Muscle of leg (tissue), 11 donors: ENCODE measurements around the gene GRPEL2. TPM values are rescaled to one million over a fixed set of nuclear protein-coding genes. Genes with fewer than 3 reads are reported as not detected.

Source experiments
- DNase-seq: peaks from one replicate; pipeline ENCODE4 v3.0.0; 2013
- H3K27ac ChIP-seq: one replicate; pipeline ENCODE4 v1.5.1; 2013; ENCODE audit warnings: mild to moderate bottlenecking, low read length, control low read depth
- H3K27me3 ChIP-seq: one replicate; pipeline ENCODE4 v1.6.1; 2013; ENCODE audit warnings: low read length; ENCODE audit not compliant: control insufficient read depth, insufficient read depth
- H3K36me3 ChIP-seq: one replicate; pipeline ENCODE4 v1.6.1; 2013; ENCODE audit warnings: low read length; ENCODE audit not compliant: control insufficient read depth, insufficient read depth
- H3K4me1 ChIP-seq: one replicate; pipeline ENCODE4 v1.6.1; 2013; ENCODE audit warnings: low read length; ENCODE audit not compliant: control insufficient read depth, insufficient read depth
- H3K4me3 ChIP-seq: one replicate; pipeline ENCODE4 v1.5.1; 2013; ENCODE audit warnings: low read length, control low read depth
- H3K9me3 ChIP-seq: replicated peaks from 2 replicates; pipeline ENCODE4 v1.6.1; 2013; ENCODE audit warnings: low read depth, low read length; ENCODE audit not compliant: control insufficient read depth
- WGBS: methylation state at CpG from one replicate; pipeline ENCODE4 v1.1.5; 2013; ENCODE audit warnings: missing lambda C conversion rate; ENCODE audit not compliant: insufficient coverage; 5-methylcytosine and 5-hydroxymethylcytosine counted together
- polyA plus RNA-seq, 8 donors: library from polyadenylated mRNA; unstranded; fragments of 120-200 nt; gene quantifications; one replicate each; pipeline versions ENCODE4 v1.2.1 to v1.2.3, GENCODE V29; 2013; ENCODE audit warnings: inconsistent platforms in 1 of 8, low replicate concordance in 1 of 8; ENCODE audit not compliant: insufficient read length in 8 of 8, insufficient read depth in 1 of 8
- total RNA-seq: library from RNA; stranded (reverse); fragments of 120-200 nt; gene quantifications from one replicate; pipeline ENCODE4 v1.2.4, GENCODE V29; 2013

GRPEL2 gene
- total and polyA plus RNA-seq, 9 donors: 11.0 to 22.6 (median 14.1) TPM

DNA sequence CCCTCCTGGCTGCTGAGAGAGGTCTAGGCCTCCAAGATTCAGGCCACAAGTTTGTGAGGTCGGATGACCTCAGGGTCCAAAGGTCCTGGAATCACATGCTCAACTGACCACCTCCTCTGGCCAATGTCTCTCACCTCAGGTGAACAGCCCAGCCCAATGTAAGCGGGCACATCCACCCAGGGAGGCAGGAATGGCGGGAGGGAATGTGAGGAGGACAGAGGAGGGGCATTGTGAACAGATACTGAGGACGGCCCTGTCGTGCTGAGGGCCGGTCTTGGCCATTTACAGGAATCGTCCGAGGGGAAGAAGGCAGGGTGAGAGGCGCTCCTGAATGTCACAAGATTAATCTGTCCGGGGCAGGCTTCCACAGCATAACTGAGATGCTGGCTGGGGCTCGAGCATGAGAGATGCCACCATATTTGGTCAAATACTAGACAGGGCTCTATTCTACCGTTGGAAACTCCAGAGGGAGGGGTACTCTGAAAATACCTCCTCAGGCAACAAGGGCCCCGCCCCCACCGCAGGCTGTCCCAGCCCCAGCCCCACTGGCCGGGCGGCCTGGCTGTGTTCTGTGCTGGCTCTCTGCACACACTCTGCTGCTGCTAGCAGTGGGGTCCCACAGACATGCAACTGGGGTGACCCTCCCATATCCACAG lies 35.3 kb downstream of the GRPEL2 start:
- Histone ChIP-seq H3K27ac (peak overlapping the region; percentile 62), H3K27me3 (no peaks in the 10 kb centered on the region), H3K36me3 (peaks cover 3% of the 10 kb centered on the region), H3K9me3 (no peaks in the 10 kb centered on the region), H3K4me3 (no peak overlapping the region), H3K4me1 (peaks cover 71% of the 10 kb centered on the region)
- no peak for DNase-seq
- WGBS: 73% methylated on average over 10 of the region's 16 CpGs

DNA sequence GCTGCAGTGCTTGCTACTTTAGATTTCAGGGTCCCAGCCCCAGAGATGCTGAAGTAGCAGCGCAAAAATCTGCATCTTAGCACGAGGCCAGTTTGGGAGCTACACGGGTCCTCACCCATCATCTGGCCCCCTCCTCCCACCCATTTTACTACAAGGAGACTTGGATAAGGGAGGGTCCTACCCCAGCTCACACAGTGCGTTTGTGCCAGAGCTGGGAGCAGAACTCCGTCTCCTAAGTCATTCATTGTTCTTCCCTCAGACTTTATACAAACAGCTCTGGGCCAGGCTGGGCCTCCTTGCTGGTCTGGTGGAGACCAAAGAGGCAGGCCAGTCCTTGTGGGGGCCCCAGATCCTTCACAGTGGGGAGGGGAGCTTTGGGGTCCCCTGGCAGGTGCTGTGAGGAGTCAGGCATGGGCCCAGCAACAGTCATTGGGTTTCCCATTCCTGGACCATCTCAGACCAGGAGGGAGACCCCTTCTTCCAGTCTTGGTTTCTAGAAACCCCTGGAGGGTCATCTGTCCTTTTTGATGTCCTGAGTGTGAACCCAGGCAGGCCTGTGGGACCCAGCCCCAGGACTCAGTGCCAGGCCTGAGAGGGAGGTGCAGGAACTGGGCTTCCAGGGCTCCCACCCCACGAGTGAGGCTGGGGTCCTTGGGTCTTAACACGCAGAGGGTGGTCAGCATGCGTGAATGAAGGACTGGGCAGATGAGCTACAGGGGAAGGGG lies 36.1 kb downstream of the GRPEL2 start:
- 8% methylated on average over 3 of the region's 8 CpGs for WGBS
- Histone ChIP-seq H3K36me3 (peaks cover 2% of the 10 kb centered on the region), H3K4me1 (peaks cover 72% of the 10 kb centered on the region), H3K4me3 (no peak overlapping the region), H3K27me3 (no peaks in the 10 kb centered on the region), H3K9me3 (no peaks in the 10 kb centered on the region), H3K27ac (peak overlapping the region; percentile 38)
- DNase-seq: no peak

DNA sequence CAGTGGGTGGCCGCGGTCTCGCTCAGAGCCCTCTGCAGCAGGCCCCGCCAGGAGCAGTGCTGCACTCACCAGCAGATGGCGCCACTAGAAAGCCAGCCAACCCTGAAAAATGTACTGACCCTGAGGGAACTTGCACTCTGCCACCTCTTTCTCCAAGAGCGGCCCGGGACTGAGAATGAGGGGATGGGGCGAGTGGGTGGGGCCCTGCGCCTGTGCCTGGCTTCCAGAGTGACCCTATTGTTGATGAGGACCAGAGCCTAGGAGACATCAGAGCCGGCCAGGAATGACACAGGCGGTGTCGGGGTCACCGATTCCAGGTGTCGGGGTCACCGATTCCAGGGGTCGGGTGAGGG lies 36.7 kb downstream of the GRPEL2 start:
- H3K27ac ChIP-seq: no peak overlapping the region
- 45% methylated on average over 11 of the region's 16 CpGs for WGBS

DNA sequence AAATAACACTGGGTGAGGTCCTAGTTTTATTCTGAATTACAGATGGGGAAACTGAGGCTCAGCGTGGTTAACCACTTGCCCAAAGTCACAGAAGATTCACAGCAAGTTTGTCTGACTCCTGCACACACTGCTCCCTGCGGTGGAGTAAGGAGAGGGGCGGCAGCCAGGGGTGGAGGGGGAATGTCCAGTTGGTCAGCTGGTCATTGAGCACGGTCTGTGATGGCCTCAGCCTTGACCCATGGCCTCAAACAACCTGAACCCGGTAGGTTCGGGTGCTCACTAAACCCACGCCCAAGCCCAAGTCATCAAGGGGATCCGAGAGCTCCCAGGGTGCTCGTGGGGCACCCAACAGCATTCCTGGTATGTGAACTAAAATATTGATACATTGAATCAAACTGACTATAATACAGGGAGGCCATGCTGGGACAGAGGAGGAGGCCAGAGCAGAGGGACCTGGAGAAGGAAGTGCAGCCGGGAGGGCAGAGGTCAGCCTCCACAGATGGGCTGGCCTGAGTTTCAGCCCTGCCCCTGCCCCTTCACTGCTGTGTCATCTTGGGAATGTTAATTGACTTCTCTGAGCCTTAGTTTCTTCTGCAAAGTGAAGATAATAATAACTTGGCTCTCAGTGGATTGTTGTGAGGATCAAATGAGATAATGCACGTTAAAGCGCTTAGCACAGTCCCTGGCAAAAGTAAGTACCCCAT lies 37.4 kb downstream of the GRPEL2 start:
- Histone ChIP-seq H3K27ac (peak overlapping the region; percentile 78), H3K27me3 (no peaks in the 10 kb centered on the region), H3K4me3 (no peak overlapping the region), H3K9me3 (no peaks in the 10 kb centered on the region), H3K4me1 (peaks cover 76% of the 10 kb centered on the region), H3K36me3 (no peaks in the 10 kb centered on the region)
- 78% methylated on average over 8 of the region's 12 CpGs for WGBS
- no peak for DNase-seq

More for the DNA sequence above, 36.7 kb downstream of the GRPEL2 start:
- Histone ChIP-seq H3K4me1 (peaks cover 69% of the 10 kb centered on the region), H3K4me3 (no peak overlapping the region), H3K36me3 (no peaks in the 10 kb centered on the region), H3K27me3 (no peaks in the 10 kb centered on the region), H3K9me3 (no peaks in the 10 kb centered on the region)
- peak; percentile 81 for DNase-seq

DNA sequence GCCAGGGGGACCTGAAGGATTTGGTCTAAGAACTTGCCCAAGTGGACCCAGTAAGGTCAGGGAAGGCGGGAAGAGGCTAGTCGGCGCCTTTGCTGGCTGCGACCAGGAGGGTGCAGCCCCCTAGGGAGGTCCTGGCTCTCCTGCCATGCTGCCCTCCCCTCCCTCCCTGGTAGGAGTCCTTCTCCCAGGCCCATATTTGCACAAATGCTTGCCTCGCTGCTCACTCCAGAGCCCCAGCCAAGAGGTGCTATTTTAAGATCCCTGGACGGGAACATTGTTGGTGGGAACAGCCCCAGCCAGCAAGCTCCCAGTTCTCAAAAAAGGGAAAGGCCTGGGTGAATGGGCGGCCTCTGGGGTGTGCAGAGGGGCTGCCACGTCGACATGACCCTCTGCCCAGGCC lies 38.1 kb downstream of the GRPEL2 start:
- Histone ChIP-seq H3K4me1 (peaks cover 79% of the 10 kb centered on the region), H3K27me3 (no peaks in the 10 kb centered on the region), H3K27ac (peak overlapping the region; percentile 78), H3K4me3 (no peak overlapping the region), H3K36me3 (no peaks in the 10 kb centered on the region), H3K9me3 (no peaks in the 10 kb centered on the region)
- peak; percentile 71 for DNase-seq
- WGBS: 60% methylated on average over 1 of the region's 9 CpGs

DNA sequence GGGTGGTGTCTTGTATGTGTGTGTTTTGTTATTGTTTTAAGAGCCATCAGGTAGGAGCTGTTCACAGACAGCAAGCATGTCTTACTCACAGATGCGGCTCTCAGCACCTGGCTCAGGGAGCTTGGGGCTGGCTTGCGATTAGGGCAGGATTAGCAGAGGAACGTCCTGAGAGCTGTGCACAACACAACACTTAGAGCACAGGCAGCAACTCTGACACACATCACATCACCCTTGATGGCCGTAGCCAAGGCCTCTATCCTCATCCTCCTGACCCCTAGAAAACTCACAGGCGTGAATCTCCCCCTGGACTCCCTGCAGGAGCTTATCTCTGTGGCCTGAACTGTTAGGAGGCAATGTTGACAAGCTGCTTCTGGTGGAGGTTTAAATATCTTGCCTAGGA lies 40.9 kb downstream of the GRPEL2 start:
- H3K4me1 ChIP-seq: peaks cover 73% of the 10 kb centered on the region

DNA sequence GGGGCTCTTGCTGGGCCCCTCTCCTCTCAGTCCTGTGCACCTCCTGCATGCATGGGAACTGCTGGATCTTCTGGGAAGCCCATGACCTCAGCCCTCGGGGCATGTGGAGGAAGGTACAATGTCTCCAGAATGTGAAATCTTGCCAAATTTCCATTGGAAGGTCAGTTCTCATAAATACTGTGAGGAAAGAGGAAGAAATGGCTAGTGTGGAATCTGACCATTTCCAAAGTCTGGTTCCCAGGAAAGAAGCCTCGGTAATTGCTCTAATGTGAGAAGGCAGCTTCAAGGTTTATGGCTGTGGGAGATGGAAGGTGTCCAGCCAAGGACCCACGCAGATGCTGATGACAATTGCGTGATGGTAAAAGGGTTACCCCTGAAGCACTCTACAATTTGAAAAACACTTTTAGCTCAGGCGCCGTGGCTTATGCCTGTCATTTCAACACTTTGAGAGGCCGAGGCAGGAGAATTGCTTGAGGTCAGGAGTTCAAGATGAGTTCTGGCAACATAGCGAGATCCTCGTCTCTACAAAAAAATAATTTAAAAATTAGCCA lies 41.9 kb downstream of the GRPEL2 start:
- Histone ChIP-seq H3K4me1 (peaks cover 63% of the 10 kb centered on the region), H3K9me3 (no peaks in the 10 kb centered on the region), H3K27me3 (no peaks in the 10 kb centered on the region), H3K36me3 (no peaks in the 10 kb centered on the region), H3K27ac (peak overlapping the region; percentile 69), H3K4me3 (no peak overlapping the region)
- 31% methylated on average over 5 of the region's 9 CpGs for WGBS
- DNase-seq: peak; percentile 61

More for the DNA sequence above, 40.9 kb downstream of the GRPEL2 start:
- no peak for DNase-seq
- H3K4me3 ChIP-seq: no peak overlapping the region
- WGBS: no CpG with 5 or more reads among the region's 5 CpGs
- H3K27ac ChIP-seq: peak overlapping the region; percentile 37
- no peaks in the 10 kb centered on the region for H3K36me3 ChIP-seq
- H3K9me3 ChIP-seq: no peaks in the 10 kb centered on the region
- no peaks in the 10 kb centered on the region for H3K27me3 ChIP-seq

DNA sequence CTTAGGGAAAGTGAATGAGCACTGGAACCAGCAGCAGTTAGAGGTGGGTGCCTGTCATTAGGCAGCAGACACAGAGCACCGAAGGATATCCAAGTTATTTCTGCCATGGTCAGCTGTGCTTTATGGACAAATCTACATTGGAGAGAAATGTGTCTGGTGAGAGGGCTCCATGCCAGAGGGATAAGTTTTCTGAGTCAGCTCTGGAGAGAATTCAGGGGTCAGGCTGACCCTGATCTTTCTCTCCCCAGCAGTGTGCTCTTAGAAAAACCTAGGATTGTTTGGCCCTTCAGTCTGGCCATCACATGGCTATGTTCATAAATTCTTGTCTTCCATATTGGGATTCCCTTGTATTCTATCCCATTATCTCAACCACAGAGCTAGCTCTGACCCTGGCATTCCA lies 42.7 kb downstream of the GRPEL2 start:
- Histone ChIP-seq H3K27ac (peak overlapping the region; percentile 55), H3K4me1 (peaks cover 54% of the 10 kb centered on the region), H3K36me3 (no peaks in the 10 kb centered on the region), H3K27me3 (no peaks in the 10 kb centered on the region), H3K4me3 (no peak overlapping the region), H3K9me3 (no peaks in the 10 kb centered on the region)
- DNase-seq: peak; percentile 44
- WGBS: 43% methylated on average over 1 of the region's 1 CpG

DNA sequence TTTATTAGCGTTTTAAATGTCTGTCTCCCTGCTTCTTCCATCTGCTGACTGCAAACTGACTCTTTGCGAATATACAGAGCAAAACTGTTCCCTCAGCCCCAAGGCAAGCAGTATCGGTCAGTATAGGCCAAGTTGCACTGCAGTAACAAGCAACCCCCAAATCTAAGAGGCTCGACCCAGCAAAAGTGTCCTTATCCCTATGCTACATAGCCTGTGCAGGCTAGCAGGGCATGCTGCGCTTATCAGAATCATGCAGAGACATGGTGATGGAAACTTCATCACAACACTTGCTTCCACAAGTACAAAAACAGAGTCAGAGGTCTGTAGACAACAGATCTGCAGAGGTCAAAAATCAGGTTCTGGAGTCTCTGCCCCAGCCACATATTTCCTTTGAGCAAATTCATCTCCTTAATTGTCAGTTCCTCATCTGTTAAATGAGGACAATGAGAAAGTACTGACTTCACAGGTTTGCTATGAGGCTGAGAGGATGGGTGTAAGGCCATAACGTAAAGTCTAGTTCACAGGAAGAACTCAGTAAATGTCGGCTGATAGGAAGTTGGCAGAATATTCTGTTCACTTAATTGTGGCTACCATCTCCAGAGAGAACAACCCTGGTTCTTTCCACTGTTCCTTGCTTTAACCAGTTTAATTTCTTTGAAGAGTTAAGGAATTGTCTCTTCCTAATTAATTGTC lies 43.3 kb downstream of the GRPEL2 start:
- H3K4me3 ChIP-seq: no peak overlapping the region
- no peak overlapping the region for H3K27ac ChIP-seq
- peaks cover 48% of the 10 kb centered on the region for H3K4me1 ChIP-seq
- no peaks in the 10 kb centered on the region for H3K9me3 ChIP-seq
- DNase-seq: no peak
- no peaks in the 10 kb centered on the region for H3K36me3 ChIP-seq
- WGBS: 93% methylated on average over 5 of the region's 7 CpGs
- H3K27me3 ChIP-seq: no peaks in the 10 kb centered on the region
